Small intestine (tissue), 7 donors: ENCODE measurements around the gene SETBP1. TPM values are rescaled to one million over a fixed set of nuclear protein-coding genes. Genes with fewer than 3 reads are reported as not detected.

Source experiments
- DNase-seq, 2 donors: peaks; one replicate each; pipeline versions ENCODE4 v3.0.0 to v3.0.0-alpha.2; 2013
- FAIRE-seq: peaks from 2 replicates; lab custom pipeline; 2012; peaks lifted over from hg19 to GRCh38; lab: Jason Lieb, UNC
- H3K27ac ChIP-seq, 3 donors: one replicate each; pipeline ENCODE4 v1.5.1; 2013; ENCODE audit warnings: low read length in 2 of 3, mild to moderate bottlenecking in 2 of 3, control low read depth in 1 of 3, inconsistent platforms in 1 of 3, low read depth in 1 of 3, moderate library complexity in 1 of 3
- H3K27me3 ChIP-seq, 3 donors: one replicate each; pipeline ENCODE4 v1.6.1; 2013; ENCODE audit warnings: low read length in 3 of 3, inconsistent platforms in 1 of 3; ENCODE audit not compliant: control insufficient read depth in 3 of 3, insufficient read depth in 3 of 3
- H3K36me3 ChIP-seq, 3 donors: one replicate each; pipeline ENCODE4 v1.6.1; 2013; ENCODE audit warnings: low read length in 3 of 3, inconsistent platforms in 1 of 3, low read depth in 1 of 3, mild to moderate bottlenecking in 1 of 3, moderate library complexity in 1 of 3; ENCODE audit not compliant: control insufficient read depth in 3 of 3, insufficient read depth in 2 of 3
- H3K4me1 ChIP-seq, 3 donors: one replicate each; pipeline ENCODE4 v1.6.1; 2013; ENCODE audit warnings: low read length in 2 of 3, inconsistent platforms in 1 of 3, low read depth in 1 of 3, mild to moderate bottlenecking in 1 of 3, moderate library complexity in 1 of 3; ENCODE audit not compliant: control insufficient read depth in 3 of 3, insufficient read depth in 2 of 3
- H3K4me3 ChIP-seq, 3 donors: one replicate each; pipeline ENCODE4 v1.5.1; 2013; ENCODE audit warnings: low read length in 3 of 3, control low read depth in 1 of 3, inconsistent platforms in 1 of 3, low read depth in 1 of 3, mild to moderate bottlenecking in 1 of 3, moderate library complexity in 1 of 3
- H3K9me3 ChIP-seq, 2 donors: one replicate each; pipeline ENCODE4 v1.6.1; 2013; ENCODE audit warnings: low read depth in 1 of 2, low read length in 1 of 2; ENCODE audit not compliant: control insufficient read depth in 2 of 2, insufficient read depth in 1 of 2
- WGBS, 3 donors: extraction: QIAGEN DNeasy Blood & Tissue Kit; methylation state at CpG; one replicate each; pipeline ENCODE4 v1.1.7; 2013; 5-methylcytosine and 5-hydroxymethylcytosine counted together
- polyA plus RNA-seq, 4 donors: library from polyadenylated mRNA; stranded (reverse) in 3 of 4; unstranded in 1 of 4; fragments of 200-250 nt in 3 of 4; fragments of 120-200 nt in 1 of 4; gene quantifications; one replicate each; pipeline versions ENCODE4 v1.2.1 to v1.2.3, GENCODE V29; 2013
- donor health status: healthy with polysubstance abuse.
- donor health status: control.
- donor health status: control.
- donor health status: Bipolar disorder and iron deficiency.
- donor health status: healthy.

The SETBP1 gene
- polyA plus RNA-seq, 4 donors, result 0.54 to 5.8 (median 1.8) TPM; not detected in 1

DNA sequence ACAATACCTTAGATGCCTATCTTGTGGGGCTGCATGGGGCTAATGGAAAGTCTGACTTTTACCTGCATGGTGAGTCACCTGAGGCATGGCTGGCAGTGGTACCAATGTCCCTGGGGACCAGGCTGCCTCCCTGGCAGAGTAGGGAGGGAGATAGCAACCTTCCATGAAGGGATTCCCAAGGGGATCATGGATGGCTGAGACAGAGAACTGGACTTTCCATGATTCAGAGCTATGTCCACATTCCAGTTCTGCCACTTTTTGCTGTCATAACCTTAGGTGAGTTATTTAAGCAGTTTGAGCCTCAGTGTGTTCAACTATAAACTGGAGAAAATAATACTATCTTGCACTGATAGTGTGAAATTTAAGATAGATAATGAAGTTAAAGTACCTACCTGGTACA, 178.6 kb downstream of the SETBP1 start:
- Histone ChIP-seq H3K36me3 (no peaks in the 10 kb centered on the region), H3K9me3 (peaks cover 0 to 5% of the 10 kb centered on the region in 2 donors), H3K27me3 (no peaks in the 10 kb centered on the region), H3K27ac (no peak overlapping the region), H3K4me1 (no peaks in the 10 kb centered on the region), H3K4me3 (no peak overlapping the region)
- FAIRE-seq (no peak), DNase-seq (no peak)

DNA sequence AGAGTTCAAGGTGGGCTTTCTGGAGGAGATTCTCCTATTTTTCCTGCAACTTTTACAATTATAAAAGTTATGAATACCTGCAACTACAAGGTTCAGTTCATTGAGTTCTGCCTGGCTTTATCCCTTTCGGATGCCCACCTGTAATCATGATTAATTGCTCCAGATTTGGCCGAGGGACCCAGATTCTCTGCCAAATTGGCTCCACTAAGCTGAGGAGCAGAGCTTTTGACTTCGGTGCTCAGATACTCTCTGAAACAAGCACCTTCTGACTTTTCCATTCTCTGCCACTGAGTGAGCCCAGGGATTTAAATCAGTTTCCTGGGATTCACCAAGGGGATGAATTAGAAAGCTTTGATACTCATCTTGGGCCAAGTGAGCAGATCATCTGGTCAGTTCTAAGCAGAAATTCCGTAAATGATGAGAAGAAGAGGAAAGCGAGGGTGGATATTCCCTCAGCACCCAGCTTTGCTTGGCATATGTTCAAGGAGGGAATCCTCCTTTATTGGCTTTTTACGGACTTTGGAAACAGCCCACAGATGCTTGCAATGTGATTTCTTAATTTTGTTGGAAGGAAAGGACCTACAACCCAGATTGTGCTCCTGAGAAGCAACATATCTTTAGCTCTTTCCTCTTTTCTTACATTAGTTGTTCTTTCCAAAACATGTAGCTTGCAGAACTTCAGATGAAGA, 179.2 kb downstream of the SETBP1 start:
- Histone ChIP-seq H3K27ac (no peak overlapping the region), H3K9me3 (peaks cover 0 to 5% of the 10 kb centered on the region in 2 donors), H3K4me1 (no peaks in the 10 kb centered on the region), H3K4me3 (no peak overlapping the region), H3K36me3 (no peaks in the 10 kb centered on the region), H3K27me3 (no peaks in the 10 kb centered on the region)
- 50 to 70% (median 55%) methylated on average over 6 of the region's 6 CpGs for WGBS, 3 donors
- DNase-seq (no peak), FAIRE-seq (no peak)

- 91 to 99% (median 96%) methylated on average over 3 of the region's 3 CpGs for WGBS, 3 donors
- DNase-seq (no peak), FAIRE-seq (no peak)
- Histone ChIP-seq H3K36me3 (no peaks in the 10 kb centered on the region), H3K27ac (no peak overlapping the region), H3K27me3 (no peaks in the 10 kb centered on the region), H3K9me3 (no peaks in the 10 kb centered on the region), H3K4me3 (no peak overlapping the region), H3K4me1 (no peaks in the 10 kb centered on the region)
Observed at GRCh38 chr18:44862112-44862511, 181.4 kb downstream of the SETBP1 start.

GRCh38 chr18:44866103-44866502, 185.4 kb downstream of the SETBP1 start:
- WGBS, 3 donors, result 73 to 88% (median 80%) methylated on average over 1 of the region's 1 CpG
- H3K9me3 ChIP-seq, result no peaks in the 10 kb centered on the region
- no peaks in the 10 kb centered on the region for H3K27me3 ChIP-seq
- FAIRE-seq, result no peak
- no peak overlapping the region for H3K27ac ChIP-seq
- H3K36me3 ChIP-seq, result no peaks in the 10 kb centered on the region
- DNase-seq, result no peak
- no peaks in the 10 kb centered on the region for H3K4me1 ChIP-seq
- H3K4me3 ChIP-seq, result no peak overlapping the region

DNA sequence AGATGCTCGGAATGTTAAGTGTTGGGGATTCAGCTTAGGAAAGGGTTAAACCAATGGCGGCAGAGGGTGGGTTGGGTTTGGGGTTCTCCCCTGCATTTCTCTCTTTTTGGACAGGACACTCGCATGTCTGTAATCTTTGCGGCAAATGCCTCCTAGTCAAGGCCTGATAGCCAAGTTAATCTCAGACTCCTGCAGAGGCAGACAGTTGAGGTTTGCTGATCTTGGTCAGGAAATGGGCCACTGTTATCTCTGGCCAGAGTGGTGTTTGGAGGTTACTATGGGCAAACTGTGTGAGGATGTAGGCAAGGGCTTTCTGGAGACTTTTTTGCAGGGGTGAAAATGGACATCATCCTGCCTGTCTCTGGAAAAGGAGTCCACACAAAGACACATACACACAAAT, 188.8 kb downstream of the SETBP1 start:
- no peaks in the 10 kb centered on the region for H3K9me3 ChIP-seq
- DNase-seq (no peak), FAIRE-seq (no peak)
- WGBS, 3 donors, result 70 to 74% (median 70%) methylated on average over 4 of the region's 4 CpGs
- peaks cover 0 to 2% (median 0%) of the 10 kb centered on the region in 3 donors for H3K36me3 ChIP-seq
- no peaks in the 10 kb centered on the region for H3K4me1 ChIP-seq
- no peaks in the 10 kb centered on the region for H3K27me3 ChIP-seq
- no peak overlapping the region for H3K27ac ChIP-seq
- H3K4me3 ChIP-seq, result no peak overlapping the region

DNA sequence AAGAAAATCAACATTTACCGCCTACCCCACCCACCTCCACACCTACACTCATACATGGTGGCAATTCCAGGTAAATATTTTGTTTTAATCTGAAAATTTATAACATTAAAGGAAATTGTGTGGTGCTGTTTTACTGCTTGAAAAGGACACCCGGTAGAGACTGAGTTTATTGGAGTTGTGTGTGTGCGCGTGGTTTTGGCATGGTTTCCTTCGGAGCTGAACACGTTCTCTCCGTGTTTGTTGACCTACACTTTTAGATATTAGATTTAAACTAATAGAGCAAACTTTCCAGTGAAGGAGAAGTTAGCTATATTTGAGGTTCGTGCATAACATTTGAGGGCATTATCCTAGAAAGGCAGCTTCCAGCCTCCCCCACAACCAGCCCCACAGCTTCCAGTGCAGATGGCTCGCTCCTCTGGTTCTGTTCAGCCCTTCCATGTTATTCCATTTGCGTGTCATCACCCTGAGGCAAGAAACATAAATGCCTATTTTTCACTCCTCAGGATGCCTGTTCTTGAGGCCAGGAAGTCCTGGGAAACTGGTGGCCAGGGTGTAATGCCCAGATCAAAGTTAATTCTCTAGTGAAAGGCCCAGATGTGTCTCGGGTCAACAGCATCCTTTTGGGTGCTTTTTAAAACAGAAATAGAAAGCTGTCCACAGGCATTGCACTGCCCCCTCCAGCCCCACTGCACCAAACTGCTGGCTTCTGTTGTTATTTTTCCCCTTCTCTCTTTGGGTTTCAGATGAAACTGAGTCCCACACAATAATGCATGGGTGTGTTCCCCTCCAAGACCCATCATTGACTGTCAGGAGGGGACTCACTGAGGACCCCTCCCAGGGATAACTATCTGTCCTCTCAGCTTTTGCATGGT, 190.2 kb downstream of the SETBP1 start:
- 84 to 91% (median 88%) methylated on average over 11 of the region's 11 CpGs for WGBS, 3 donors
- no peak overlapping the region for H3K4me3 ChIP-seq
- no peaks in the 10 kb centered on the region for H3K27me3 ChIP-seq
- H3K36me3 ChIP-seq, result peaks cover 0 to 2% (median 0%) of the 10 kb centered on the region in 3 donors
- no peak for DNase-seq
- H3K4me1 ChIP-seq, result no peaks in the 10 kb centered on the region
- FAIRE-seq, result no peak
- H3K27ac ChIP-seq, result no peak overlapping the region
- H3K9me3 ChIP-seq, result no peaks in the 10 kb centered on the region

DNA sequence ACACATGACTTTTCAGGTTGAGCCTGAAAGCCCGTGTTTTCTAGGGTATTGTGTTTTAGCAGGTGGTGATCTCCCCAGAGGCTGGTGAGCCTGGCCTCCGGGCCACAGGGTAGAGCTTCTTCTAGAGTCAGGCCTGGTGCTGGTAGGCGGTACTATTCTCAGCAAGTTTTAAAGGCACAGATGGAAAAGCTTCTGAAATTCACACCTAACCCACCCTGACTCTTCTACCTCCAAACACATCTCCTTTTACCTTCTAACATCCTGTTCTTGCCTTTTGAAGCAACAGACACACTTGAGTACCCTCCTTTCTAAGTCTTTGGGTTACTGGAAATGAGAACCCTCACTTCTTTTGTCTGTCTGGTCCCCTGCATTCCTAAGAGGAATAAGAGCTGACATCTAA, 191.1 kb downstream of the SETBP1 start:
- no peaks in the 10 kb centered on the region for H3K9me3 ChIP-seq
- peaks cover 0 to 3% (median 0%) of the 10 kb centered on the region in 3 donors for H3K36me3 ChIP-seq
- H3K4me1 ChIP-seq, result no peaks in the 10 kb centered on the region
- DNase-seq (no peak), FAIRE-seq (no peak)
- H3K27ac ChIP-seq, result no peak overlapping the region
- no peak overlapping the region for H3K4me3 ChIP-seq
- H3K27me3 ChIP-seq, result no peaks in the 10 kb centered on the region
- 75 to 87% (median 78%) methylated on average over 3 of the region's 3 CpGs for WGBS, 3 donors

DNA sequence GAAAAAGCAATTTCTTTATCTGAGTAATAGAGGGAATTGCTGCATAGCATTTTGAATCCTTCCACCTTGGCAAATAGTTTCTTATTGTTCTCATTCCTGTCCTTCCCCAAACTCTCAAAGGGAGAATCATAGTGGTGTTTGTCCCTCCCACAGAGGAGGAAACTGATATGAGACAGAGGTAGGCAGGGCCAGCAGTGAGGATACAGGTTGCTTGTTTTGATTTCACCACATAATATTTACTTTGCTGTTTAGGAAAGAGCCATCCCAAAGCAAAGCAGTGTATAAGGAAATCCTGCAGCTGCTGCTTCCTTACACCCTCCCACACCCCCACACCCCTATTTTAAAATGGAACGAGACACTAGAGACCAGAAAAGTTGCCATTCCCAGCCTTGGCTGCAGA, 195.3 kb downstream of the SETBP1 start:
- FAIRE-seq, result no peak

More for the DNA sequence above, 195.3 kb downstream of the SETBP1 start:
- Histone ChIP-seq H3K27me3 (no peaks in the 10 kb centered on the region), H3K4me1 (no peaks in the 10 kb centered on the region), H3K27ac (no peak overlapping the region), H3K4me3 (no peak overlapping the region), H3K36me3 (peaks cover 0 to 5% (median 0%) of the 10 kb centered on the region in 3 donors), H3K9me3 (peaks cover 0 to 5% of the 10 kb centered on the region in 2 donors)
- DNase-seq, result no peak
- WGBS, 3 donors, result 75 to 95% (median 86%) methylated on average over 1 of the region's 1 CpG
